B cell (primary cell): ENCODE measurements around the gene CDKN3.

Experiments
- EZH2 ChIP-seq: IDR thresholded peaks from 2 replicates; pipeline ENCODE4 v1.6.1; 2012; ENCODE audit warnings: borderline replicate concordance, low read depth, mild to moderate bottlenecking, moderate library complexity, low read length; ENCODE audit not compliant: insufficient read depth, poor library complexity, severe bottlenecking
- TF ChIP-seq, protein P1 (sequence below): fragments of 200-600 bp; IDR thresholded peaks from one replicate; pipeline ENCODE4 v1.8.0; 2022; ENCODE audit warnings: antibody characterized with exemption, mild to moderate bottlenecking

DNA sequence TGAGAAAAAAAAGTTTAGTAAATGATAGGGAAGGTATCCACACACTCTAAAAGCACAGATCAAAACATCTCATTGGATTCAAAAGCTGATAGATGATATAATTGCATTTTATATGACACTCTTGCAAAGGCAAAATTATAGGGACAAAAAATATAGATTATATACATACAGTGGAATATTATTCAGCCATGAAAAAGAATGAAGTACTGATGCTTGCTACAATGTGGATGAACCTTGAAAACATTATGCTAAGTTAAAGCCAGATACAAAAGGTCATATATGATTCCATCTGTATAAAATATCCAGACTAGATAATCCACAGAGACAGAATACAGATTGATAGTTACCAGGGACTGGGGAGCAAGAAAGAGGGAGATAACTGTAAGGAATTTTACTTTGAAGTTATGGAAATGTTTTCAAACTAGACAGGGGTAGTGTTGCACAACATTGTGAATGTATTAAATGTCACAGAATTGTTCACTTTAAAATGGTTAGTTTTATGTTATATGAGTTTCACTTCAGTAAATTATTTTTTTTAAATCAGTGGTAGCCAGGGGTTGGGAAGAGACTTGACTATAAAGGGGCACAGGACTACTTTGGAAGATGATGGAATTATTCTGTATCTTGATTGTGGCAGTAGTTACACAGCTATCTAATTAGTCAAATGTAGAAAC, 41.7 kb upstream of the CDKN3 start:
- TF ChIP-seq, protein P1, sequence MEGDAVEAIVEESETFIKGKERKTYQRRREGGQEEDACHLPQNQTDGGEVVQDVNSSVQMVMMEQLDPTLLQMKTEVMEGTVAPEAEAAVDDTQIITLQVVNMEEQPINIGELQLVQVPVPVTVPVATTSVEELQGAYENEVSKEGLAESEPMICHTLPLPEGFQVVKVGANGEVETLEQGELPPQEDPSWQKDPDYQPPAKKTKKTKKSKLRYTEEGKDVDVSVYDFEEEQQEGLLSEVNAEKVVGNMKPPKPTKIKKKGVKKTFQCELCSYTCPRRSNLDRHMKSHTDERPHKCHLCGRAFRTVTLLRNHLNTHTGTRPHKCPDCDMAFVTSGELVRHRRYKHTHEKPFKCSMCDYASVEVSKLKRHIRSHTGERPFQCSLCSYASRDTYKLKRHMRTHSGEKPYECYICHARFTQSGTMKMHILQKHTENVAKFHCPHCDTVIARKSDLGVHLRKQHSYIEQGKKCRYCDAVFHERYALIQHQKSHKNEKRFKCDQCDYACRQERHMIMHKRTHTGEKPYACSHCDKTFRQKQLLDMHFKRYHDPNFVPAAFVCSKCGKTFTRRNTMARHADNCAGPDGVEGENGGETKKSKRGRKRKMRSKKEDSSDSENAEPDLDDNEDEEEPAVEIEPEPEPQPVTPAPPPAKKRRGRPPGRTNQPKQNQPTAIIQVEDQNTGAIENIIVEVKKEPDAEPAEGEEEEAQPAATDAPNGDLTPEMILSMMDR = no peak
- no peak for TF ChIP-seq EZH2
